Hepatocyte (in vitro differentiated cells): ENCODE data around the gene XPA.

Experiments used
- CTCF ChIP-seq: fragments of 200-600 bp; sonication (generic); IDR thresholded peaks from 2 replicates; pipeline ENCODE4 v1.5.1; 2016; ENCODE audit warnings: antibody characterized with exemption, mild to moderate bottlenecking; ENCODE audit not compliant: poor library complexity
- EZH2 ChIP-seq: fragments of 200-600 bp; sonication (generic); IDR thresholded peaks from 2 replicates; pipeline ENCODE4 v1.6.1; 2016; ENCODE audit warnings: antibody characterized with exemption, mild to moderate bottlenecking, borderline replicate concordance

- TF ChIP-seq CTCF (no peak), EZH2 (no peak)
These were observed 66.5 kb downstream of the XPA start for GRCh38 chr9:97630591-97630990.
